GM12878 (cell line): Measurements from ENCODE around the gene HEATR9. TPM values are rescaled to one million over a fixed set of nuclear protein-coding genes. Genes with fewer than 3 reads are reported as not detected.

Source experiments
- ATAC-seq: fragments of 200-7000 bp; cut with Tn5 transposase; 3 replicates; pipeline ENCODE4 v1.9.1; 2020; ENCODE audit warnings: mild to moderate bottlenecking, moderate library complexity
- BruUV-seq: library from RNA; stranded (reverse); fragments of 400-500 nt; replicated peaks from 2 replicates; lab custom pipeline; 2021; lab: Mats Ljungman, UMichigan
- CTCF ChIA-PET: fragments of 300-600 bp; sonication (Branson Sonifier 250); formaldehyde crosslinking; extraction: SDS; loops from one replicate; lab custom pipeline; 2021; ENCODE audit warnings: inconsistent platforms; lab: Yijun Ruan, JAX
- POLR2A ChIA-PET: fragments of 350-600 bp; formaldehyde crosslinking; extraction: SDS; loops from one replicate; lab custom pipeline; 2021; ENCODE audit warnings: inconsistent platforms; lab: Charles Lee
- RAD21 ChIA-PET: fragments of 300-600 bp; sonication (Branson Sonifier 250); formaldehyde crosslinking; loops from one replicate; lab custom pipeline; 2023; ENCODE audit warnings: antibody characterized with exemption; ENCODE audit not compliant: unreplicated experiment; lab: Charles Lee
- SMC1A ChIA-PET: fragments of 300-600 bp; sonication (Branson Sonifier 250); formaldehyde crosslinking; loops from one replicate; lab custom pipeline; 2023; ENCODE audit not compliant: unreplicated experiment, uncharacterized antibody; lab: Charles Lee
- DNase-seq: peaks from one replicate; pipeline ENCODE4 v3.0.0-alpha.2; 2011; ENCODE audit warnings: low read depth, low spot score
- FAIRE-seq: peaks from 3 replicates; lab custom pipeline; 2011; peaks lifted over from hg19 to GRCh38; lab: Jason Lieb, UNC
- H2AFZ ChIP-seq: 2 replicates; pipeline ENCODE4 v1.6.0; 2011; ENCODE audit warnings: low read depth, low read length, control low read depth; ENCODE audit not compliant: control insufficient read depth
- H3K27ac ChIP-seq: 2 replicates; pipeline ENCODE4 v1.5.1; 2011; ENCODE audit warnings: control low read depth; ENCODE audit not compliant: control insufficient read depth, insufficient read depth
- H3K27me3 ChIP-seq, 2 experiments: replicated peaks in 1 of 2; 2 replicates each; pipeline versions ENCODE4 v1.6.0 to v1.6.1; 2011; ENCODE audit warnings: low read length in 1 of 2; ENCODE audit not compliant: control insufficient read depth in 2 of 2, insufficient read depth in 2 of 2
- H3K36me3 ChIP-seq, 2 experiments: 2 replicates each; pipeline ENCODE4 v1.5.1; 2011; ENCODE audit warnings: low read length in 1 of 2; ENCODE audit not compliant: control insufficient read depth in 2 of 2, insufficient read depth in 2 of 2
- H3K4me1 ChIP-seq: 2 replicates; pipeline ENCODE4 v1.6.1; 2011; ENCODE audit warnings: mild to moderate bottlenecking, low read length, moderate library complexity, mixed read lengths; ENCODE audit not compliant: control insufficient read depth, insufficient read depth
- H3K4me2 ChIP-seq: 2 replicates; pipeline ENCODE4 v1.6.0; 2011; ENCODE audit warnings: control low read depth; ENCODE audit not compliant: control insufficient read depth, insufficient read depth
- H3K4me3 ChIP-seq: fragments of 200-600 bp; sonication (generic); 2 replicates; pipeline ENCODE4 v1.5.1; 2016
- H3K79me2 ChIP-seq: 2 replicates; pipeline ENCODE4 v1.6.0; 2011; ENCODE audit warnings: low read length; ENCODE audit not compliant: control insufficient read depth, insufficient read depth
- H3K9ac ChIP-seq: 2 replicates; pipeline ENCODE4 v1.8.0; 2011; ENCODE audit warnings: low read length, control low read depth, mixed read lengths; ENCODE audit not compliant: control insufficient read depth, insufficient read depth
- H3K9me3 ChIP-seq: replicated peaks from 3 replicates; pipeline ENCODE4 v1.5.1; 2011; ENCODE audit warnings: mild to moderate bottlenecking, low read length; ENCODE audit not compliant: control insufficient read depth, insufficient read depth
- H4K20me1 ChIP-seq: 2 replicates; pipeline ENCODE4 v1.6.0; 2011; ENCODE audit not compliant: control insufficient read depth, insufficient read depth
- BACH1 ChIP-seq: fragments of 450-650 bp; IDR thresholded peaks from 2 replicates; pipeline ENCODE4 v1.6.1; 2017; ENCODE audit warnings: mild to moderate bottlenecking, borderline replicate concordance
- BMI1 ChIP-seq: fragments of 450-650 bp; IDR thresholded peaks from 2 replicates; pipeline ENCODE4 v1.6.1; 2016; ENCODE audit warnings: mild to moderate bottlenecking, moderate library complexity, borderline replicate concordance
- BRCA1 ChIP-seq: IDR thresholded peaks from 2 replicates; pipeline ENCODE4 v1.6.1; 2011; ENCODE audit warnings: low read depth, low read length, improper control_type of control experiment
- CEBPZ ChIP-seq: fragments of 150-350 bp; IDR thresholded peaks from 2 replicates; pipeline ENCODE4 v1.6.1; 2016; ENCODE audit warnings: low read depth, low read length
- CHD1 ChIP-seq: IDR thresholded peaks from 2 replicates; pipeline ENCODE4 v1.6.1; 2012; ENCODE audit warnings: low read depth, low read length, improper control_type of control experiment
- CREB1 ChIP-seq: IDR thresholded peaks from 2 replicates; pipeline ENCODE4 v1.6.1; 2012; ENCODE audit warnings: low read depth, mild to moderate bottlenecking, inconsistent platforms
- CREM ChIP-seq: IDR thresholded peaks from 2 replicates; pipeline ENCODE4 v1.6.1; 2014; ENCODE audit warnings: antibody characterized with exemption, low read depth
- NBN ChIP-seq: fragments of 450-650 bp; IDR thresholded peaks from 2 replicates; pipeline ENCODE4 v1.6.1; 2016
- PAX8 ChIP-seq: fragments of 450-650 bp; IDR thresholded peaks from 2 replicates; pipeline ENCODE4 v1.6.1; 2017; ENCODE audit warnings: mild to moderate bottlenecking, moderate library complexity
- POLR2AphosphoS2 ChIP-seq: IDR thresholded peaks from 2 replicates; pipeline ENCODE4 v1.6.1; 2011; ENCODE audit warnings: low read depth, mild to moderate bottlenecking, low read length, improper control_type of control experiment, moderate library complexity
- RELA ChIP-seq: fragments of 450-650 bp; IDR thresholded peaks from 2 replicates; pipeline ENCODE4 v1.8.0; 2014; ENCODE audit warnings: borderline replicate concordance; ENCODE audit not compliant: partially characterized antibody
- SMC3 ChIP-seq: IDR thresholded peaks from 2 replicates; pipeline ENCODE4 v1.6.1; 2011; ENCODE audit warnings: low read length, improper control_type of control experiment, borderline replicate concordance
- STAT3 ChIP-seq: IDR thresholded peaks from 2 replicates; pipeline ENCODE4 v1.6.1; 2011; ENCODE audit warnings: low read depth, low read length, improper control_type of control experiment
- TCF12 ChIP-seq: IDR thresholded peaks from 2 replicates; pipeline ENCODE4 v1.6.1; 2011; ENCODE audit warnings: low read depth, mild to moderate bottlenecking, low read length
- USF1 ChIP-seq: IDR thresholded peaks from 2 replicates; pipeline ENCODE4 v1.6.1; 2011; ENCODE audit warnings: borderline replicate concordance, low read depth, mild to moderate bottlenecking, moderate library complexity, mixed read lengths, low read length; ENCODE audit not compliant: insufficient read depth; ENCODE audit errors: extremely low read length
- ZNF207 ChIP-seq: fragments of 450-650 bp; IDR thresholded peaks from 2 replicates; pipeline ENCODE4 v1.6.1; 2014; ENCODE audit warnings: antibody characterized with exemption, mild to moderate bottlenecking, borderline replicate concordance
- WGBS: methylation state at CpG from one replicate; pipeline ENCODE4 v1.1.6; 2016; ENCODE audit warnings: low lambda C conversion rate; ENCODE audit not compliant: insufficient replicate concordance, insufficient coverage; ENCODE audit errors: missing lambda C conversion rate; 5-methylcytosine and 5-hydroxymethylcytosine counted together
- in situ Hi-C: fragments of 300-500 bp; cut with MboI; formaldehyde crosslinking; loops from 9 replicates; pipeline ENCODE4 v1.14.3; 2018; ENCODE audit warnings: mixed read lengths
- intact Hi-C: fragments of 100-400 bp; cut with micrococcal nuclease; formaldehyde crosslinking; loops from one replicate; pipeline ENCODE4 v1.14.2; 2022; ENCODE audit not compliant: unreplicated experiment
- polyA plus RNA-seq, 11 experiments: library from polyadenylated mRNA; depleted of rRNA in 4 of 11; unstranded in 6 of 11; stranded (reverse) in 5 of 11; fragments of >200 nt; fragmentation: Nextera tagmentation in 4 of 11; fragmentation: Illumina TruSeq in 1 of 11; extraction: Ambion mirVana in 4 of 11; extraction: Trizol in 1 of 11; gene quantifications; 1 replicate in 1 of 11; 2 replicates in 10 of 11; pipeline versions ENCODE4 v1.2.1 to v1.2.3, GENCODE V29; 2011 to 2016; ENCODE audit warnings: inconsistent platforms in 2 of 11, missing spikeins in 2 of 11, low read depth in 1 of 11
- total RNA-seq, 4 experiments: library from RNA; depleted of rRNA in 3 of 4; stranded (reverse); fragments of >200 nt in 3 of 4; fragmentation: Illumina TruSeq in 1 of 4; extraction: Trizol in 1 of 4; gene quantifications; 2 replicates each; pipeline versions ENCODE4 v1.2.1 to v1.2.3, GENCODE V29; 2013 to 2021

The HEATR9 gene
- total and polyA plus RNA-seq, 10 of the 15 experiments (the other 5 are each of a cell fraction or from before 2014, with no cell fraction given): 0.04 to 0.43 (median 0.13) TPM; not detected in 2

GRCh38 chr17:35903451-35903850 lies 34.8 kb upstream of the HEATR9 start:
- WGBS: 71% methylated on average over 5 of the region's 5 CpGs
- POLR2A ChIA-PET: no interaction called here

More at GRCh38 chr17:35903451-35903850, 34.8 kb upstream of the HEATR9 start:
- H3K4me2 ChIP-seq: no peak overlapping the region
- no peak overlapping the region for H3K4me3 ChIP-seq
- no peak overlapping the region for H2AFZ ChIP-seq
- ChIA-PET RAD21 (no interaction called here), SMC1A (interaction anchor here (0.5 to 2.3 kb wide), 6 partner anchors 10 to 55 kb away, joined by 3 to 8 read pairs (median 4); no protein-coding TSS in a partner anchor), CTCF (interaction anchor here (1.0 to 1.9 kb wide), 3 partner anchors 10 to 55 kb away, joined by 3 to 4 read pairs (median 3); no protein-coding TSS in a partner anchor)
- TF ChIP-seq CREM: no peak
- TF ChIP-seq BMI1: no peak
- no peak for TF ChIP-seq NBN
- TF ChIP-seq BACH1: no peak
- no peak for TF ChIP-seq STAT3
- TF ChIP-seq USF1: no peak
- TF ChIP-seq PAX8: no peak
- TF ChIP-seq RELA: no peak
- no peak for TF ChIP-seq SMC3
- no peak for TF ChIP-seq BRCA1
- no peak for TF ChIP-seq TCF12
- no peak for TF ChIP-seq CEBPZ
- no peak for TF ChIP-seq POLR2AphosphoS2
- no peak for TF ChIP-seq CHD1
- no peak for TF ChIP-seq ZNF207
- TF ChIP-seq CREB1: no peak
- BruUV-seq: no TSS peak
- in situ Hi-C loops: no loop called here
- ATAC-seq (no peak), DNase-seq (no peak), FAIRE-seq (no peak)
- intact Hi-C loops: no loop called here
- no peaks in the 10 kb centered on the region for H3K9me3 ChIP-seq
- H3K79me2 ChIP-seq: no peaks in the 10 kb centered on the region
- H3K9ac ChIP-seq: no peak overlapping the region
- H3K27ac ChIP-seq: no peak overlapping the region
- no peaks in the 10 kb centered on the region for H3K4me1 ChIP-seq
- no peaks in the 10 kb centered on the region for H3K27me3 ChIP-seq
- no peaks in the 10 kb centered on the region for H3K36me3 ChIP-seq
- no peaks in the 10 kb centered on the region for H4K20me1 ChIP-seq
